GF-D8 (cell line): Measurements from ENCODE around the gene ACOT11.
"Not testable (repeated sequence)": the region's sequence is repeated elsewhere in the genome, so short reads cannot be mapped to it uniquely, and the experiment has no call there.

ENCODE experiments used
- DNase-seq: peaks from one replicate; lab custom pipeline; 2025; lab: John Stamatoyannopoulos, UW

Gene ACOT11

DNA sequence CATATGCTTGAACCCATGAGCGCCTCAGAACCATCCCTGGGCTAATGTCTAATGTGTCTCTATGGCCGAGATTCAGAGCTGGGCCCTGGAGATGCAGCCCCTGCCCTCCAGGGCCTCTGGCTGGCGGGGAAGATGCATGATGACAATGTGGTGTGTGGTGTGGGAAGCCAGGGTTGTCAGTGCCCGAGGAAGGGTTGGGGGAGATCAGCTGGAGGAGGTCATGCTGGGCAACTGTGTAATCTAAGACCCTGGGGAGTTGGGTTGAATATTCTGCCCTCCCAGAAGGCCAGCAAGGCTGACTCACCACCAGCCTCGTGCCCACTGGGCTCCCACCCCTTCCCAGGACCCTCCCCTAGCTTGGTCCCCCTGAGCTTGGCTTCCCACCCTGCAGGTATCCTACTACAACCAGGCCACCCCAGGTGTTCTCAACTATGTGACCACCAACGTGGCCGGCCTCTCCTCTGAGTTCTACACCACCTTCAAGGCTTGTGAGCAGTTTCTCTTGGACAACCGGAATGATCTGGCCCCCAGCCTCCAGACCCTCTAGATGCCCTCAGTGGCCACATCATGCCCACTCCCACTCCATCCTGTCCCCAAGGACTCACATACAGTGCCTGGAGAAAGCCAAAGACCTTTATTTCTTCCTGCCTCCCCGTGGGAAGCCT lies 60.7 kb downstream of the ACOT11 start:
- no peak for DNase-seq

DNA sequence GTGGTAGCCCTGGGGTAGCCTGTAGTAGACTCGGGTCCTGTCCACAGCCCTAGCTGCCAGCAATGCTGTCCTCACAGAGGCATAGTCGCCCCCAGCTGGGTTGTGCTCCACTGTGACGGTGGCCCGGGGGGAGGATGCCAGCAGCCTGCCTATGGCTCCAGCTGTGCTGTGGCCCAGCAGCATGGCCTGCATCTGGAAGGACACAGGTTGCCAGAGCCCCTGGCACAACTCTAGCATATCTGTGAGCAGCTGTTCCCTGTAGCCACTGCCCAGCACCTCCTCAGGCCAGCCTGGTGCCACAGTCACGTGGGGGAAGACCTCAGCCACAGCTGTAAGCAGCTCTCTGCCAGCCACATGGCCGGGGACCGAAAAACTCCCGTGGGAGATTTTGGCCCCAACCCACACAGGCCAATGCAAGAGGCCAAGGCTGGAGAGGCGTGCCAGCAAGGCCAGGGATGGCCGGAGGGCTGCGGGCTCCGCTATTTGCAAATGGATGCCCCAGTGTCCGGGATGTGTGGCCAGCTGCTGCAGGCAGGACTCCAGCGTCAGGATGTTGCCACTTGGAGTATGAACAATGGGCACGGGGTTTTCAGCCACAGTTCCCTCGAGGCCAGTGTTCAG lies 61.4 kb downstream of the ACOT11 start:
- no peak for DNase-seq

DNA sequence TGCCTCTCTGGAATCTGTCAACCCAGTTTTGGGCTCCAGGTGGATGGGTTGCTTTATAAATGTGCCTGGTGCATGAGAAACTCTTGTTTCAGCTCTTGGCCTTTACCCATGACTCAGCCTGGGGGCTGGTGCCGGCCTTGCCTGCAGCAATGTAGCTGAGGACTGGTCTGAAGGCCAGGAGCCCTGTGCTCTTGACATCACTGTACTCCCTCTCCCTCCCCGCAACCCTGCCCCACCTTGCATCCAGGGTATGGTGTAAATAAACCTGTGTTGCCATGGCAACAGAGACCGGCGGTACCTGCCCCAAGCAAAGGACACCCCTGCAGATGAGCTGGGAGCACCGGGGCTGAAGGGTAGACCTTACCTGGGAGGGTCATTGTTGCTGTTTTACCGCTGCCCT lies 62.0 kb downstream of the ACOT11 start:
- no peak for DNase-seq

DNA sequence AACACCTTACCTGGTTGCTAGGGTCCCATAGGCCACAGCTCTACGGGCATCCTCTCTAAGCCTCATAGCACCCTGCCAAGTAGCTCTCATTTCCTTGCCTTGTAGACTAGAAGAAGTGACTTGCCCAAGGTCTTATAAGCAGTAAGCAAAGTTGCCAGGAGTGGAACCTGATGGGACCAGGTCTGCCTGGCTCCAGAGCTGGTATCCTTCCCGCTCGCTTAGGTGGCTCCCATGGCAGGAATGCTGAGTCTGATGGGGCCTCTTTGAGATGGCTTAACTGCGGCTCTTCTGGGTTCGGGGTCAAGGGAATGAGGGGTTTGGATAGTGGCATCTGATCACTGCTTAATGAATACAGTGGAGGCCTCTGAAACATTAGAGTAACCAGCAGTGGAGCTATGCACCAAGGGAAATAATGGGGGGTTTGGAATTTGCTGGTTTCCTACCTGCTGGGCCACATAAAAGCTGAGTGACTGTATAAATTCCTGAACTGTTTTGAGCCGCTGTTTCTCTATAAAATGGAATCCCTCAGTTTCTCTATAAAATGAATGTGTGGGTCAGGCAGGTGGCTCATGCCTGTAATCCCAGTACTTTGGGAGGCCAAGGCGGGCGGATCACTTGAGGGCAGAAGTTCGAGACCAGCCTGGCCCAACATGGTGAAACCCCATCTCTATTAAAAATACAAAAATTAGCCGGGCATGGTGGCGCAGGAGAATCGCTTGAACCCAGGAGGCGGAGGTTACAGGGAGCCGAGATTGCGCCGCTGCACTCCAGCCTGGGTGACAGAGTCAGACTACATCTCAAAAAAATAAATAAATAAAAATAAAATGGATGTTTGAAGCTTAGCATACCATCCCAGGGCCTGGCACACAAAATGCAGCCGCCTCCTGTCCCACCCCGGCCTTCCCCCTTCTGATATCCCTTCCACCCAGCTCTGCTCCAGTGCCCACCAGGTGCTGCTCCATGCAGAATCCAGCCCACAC lies 62.9 kb downstream of the ACOT11 start:
- DNase-seq: no peak

DNA sequence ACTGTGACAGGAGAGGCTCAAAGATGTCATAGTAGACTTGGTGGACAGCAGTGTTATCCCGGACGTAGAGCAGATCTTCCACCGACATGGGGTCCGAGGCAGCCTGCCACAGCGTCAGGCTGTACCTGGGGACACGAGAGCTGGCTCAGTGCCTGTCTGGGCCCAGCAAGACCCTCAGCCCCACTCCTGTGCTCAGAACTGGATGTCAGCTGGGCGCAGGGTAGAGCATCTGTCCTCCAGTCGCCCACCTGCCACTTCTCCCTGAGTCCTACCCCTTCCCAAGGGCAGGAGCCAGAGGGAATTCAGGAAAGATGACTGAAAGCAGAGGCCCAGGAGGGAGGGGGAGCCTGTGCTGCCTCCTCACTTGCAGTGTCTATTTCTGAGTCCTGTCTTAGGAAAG lies 63.6 kb downstream of the ACOT11 start:
- no peak for DNase-seq

DNA sequence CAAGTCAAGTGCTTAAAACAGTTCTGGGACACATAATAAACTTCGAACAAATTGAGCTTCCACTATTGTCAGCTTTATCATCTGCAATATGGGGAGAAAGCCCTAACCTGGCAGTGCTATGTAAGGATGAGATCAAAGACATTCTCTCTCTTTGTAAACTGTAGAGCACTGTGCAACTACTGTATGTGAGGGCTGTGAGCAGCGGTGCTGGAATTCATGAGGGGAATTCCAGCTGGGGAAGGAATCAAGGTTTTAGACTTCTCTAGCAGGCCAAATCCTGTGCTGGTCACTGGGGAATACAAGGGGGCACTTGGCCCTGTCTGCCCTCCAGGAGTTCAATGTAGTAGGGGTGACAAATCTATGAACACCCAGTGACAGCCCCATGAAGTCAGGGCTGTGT lies 66.0 kb downstream of the ACOT11 start:
- no peak for DNase-seq

DNA sequence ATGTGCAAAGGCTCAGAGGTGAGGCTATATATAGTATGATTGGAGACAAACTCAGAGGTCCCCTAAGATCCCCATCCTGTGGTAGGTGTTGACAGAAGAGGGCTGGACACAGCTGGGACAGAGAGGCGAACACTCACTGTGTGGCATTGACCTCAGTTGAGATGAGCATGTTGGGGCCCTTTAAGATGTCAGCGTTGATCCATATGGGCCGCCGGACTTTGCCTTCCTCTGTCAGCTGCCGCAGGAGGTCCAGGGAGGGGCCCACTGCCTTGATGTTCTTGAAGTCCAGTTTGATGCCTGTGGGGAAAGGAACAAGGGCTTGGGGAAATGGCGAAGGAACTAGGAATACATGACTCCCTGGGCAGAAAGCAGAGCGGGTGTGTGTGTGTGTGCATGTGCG lies 66.5 kb downstream of the ACOT11 start:
- no peak for DNase-seq

DNA sequence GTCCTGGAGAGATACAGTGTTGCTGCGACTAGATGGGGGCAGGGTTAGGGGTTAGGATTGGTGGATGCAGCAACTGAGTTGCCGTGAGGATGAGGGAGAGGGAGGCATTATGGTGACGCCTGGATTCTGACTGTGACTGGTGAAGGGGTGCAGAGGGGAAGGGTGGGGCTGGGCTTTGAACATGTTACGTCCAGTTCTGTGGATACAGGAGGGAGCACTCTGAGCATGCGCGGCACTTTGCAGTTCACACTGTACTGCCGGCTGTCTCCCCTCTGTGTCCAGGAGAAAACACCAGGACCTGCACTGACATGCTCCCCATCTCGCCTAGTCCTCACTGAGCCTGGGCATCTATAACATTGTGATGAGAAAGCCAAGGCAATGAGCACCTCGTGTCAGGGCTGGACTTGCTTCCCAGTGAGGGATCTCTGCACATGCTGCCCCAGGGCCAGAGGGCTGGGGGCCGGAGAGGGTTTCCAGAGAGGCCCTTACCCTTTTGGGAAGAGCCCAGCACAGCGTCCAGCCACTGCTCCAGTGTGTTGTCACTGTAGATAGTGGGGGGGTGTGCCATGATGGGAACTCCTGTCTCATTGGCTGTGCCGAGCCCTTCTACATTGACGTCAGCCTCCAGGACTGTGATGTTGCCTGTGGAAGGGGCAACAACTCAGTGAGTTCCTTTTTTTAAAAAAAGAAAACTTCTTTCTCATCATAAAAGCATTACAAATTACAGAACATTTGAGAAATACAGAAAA lies 67.7 kb downstream of the ACOT11 start:
- DNase-seq: no peak

DNA sequence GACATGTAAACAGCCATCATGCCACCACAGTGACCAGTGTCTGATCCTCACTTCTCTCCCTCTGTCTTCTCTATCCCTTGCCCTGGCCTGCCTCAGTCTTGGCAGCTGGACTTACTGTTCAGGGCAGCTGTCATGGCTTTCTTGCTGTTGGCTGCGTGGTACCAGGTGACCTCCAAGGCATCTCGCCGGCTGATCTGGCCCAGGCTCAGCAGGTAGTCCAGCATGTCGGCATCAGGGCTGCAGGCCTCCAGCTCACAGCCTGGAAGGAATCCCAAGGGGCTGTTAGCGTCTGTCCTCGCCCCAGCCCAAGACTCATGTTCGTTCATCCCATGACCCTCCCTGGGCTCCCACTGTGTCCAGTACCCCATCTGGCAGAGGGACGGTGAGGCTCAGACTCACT lies 71.7 kb downstream of the ACOT11 start:
- no peak for DNase-seq

DNA sequence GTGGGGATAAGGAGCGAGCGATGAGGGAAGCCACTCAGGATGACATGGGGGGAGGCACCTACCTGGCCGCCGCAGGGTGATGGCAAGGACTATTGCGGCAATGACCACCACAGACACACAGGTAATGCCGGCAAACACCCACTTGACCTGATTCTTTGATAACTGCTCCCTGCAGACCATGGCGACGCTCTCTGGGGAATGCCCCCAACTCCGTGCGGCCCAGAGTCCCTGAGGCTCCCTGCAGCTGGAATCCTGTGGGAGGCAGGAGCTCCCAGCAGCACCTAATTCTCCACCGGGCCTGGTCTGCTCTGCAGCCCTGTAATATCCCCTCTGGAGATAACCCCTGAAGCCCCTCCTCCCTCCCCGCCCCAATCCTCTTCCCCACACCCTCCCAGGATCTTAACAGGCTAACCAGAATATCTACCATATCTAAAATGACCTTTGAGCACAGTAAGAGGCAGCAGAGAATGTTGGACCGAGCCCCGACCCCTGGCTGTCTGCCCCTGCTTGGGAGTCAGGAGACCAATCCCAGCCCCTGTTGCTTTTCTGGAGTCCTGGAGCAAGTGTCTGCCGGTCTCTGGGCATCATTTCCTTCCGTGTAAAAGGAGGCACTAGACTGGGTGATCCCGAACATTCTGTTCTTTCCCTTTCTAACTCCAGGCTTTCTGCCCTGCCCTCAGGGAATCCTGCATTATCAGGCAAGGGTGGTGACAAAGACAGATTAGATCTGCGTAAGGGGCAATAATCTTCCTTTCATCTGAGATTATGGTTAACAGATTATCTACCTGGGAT lies 75.4 kb downstream of the ACOT11 start, which contains the start of gene FAM151A:
FAM151A (minus strand) TSS at position 310 of the 792 bp plus-strand sequence; CDS start at position 180, 130 bp downstream.
- DNase-seq: no peak

DNA sequence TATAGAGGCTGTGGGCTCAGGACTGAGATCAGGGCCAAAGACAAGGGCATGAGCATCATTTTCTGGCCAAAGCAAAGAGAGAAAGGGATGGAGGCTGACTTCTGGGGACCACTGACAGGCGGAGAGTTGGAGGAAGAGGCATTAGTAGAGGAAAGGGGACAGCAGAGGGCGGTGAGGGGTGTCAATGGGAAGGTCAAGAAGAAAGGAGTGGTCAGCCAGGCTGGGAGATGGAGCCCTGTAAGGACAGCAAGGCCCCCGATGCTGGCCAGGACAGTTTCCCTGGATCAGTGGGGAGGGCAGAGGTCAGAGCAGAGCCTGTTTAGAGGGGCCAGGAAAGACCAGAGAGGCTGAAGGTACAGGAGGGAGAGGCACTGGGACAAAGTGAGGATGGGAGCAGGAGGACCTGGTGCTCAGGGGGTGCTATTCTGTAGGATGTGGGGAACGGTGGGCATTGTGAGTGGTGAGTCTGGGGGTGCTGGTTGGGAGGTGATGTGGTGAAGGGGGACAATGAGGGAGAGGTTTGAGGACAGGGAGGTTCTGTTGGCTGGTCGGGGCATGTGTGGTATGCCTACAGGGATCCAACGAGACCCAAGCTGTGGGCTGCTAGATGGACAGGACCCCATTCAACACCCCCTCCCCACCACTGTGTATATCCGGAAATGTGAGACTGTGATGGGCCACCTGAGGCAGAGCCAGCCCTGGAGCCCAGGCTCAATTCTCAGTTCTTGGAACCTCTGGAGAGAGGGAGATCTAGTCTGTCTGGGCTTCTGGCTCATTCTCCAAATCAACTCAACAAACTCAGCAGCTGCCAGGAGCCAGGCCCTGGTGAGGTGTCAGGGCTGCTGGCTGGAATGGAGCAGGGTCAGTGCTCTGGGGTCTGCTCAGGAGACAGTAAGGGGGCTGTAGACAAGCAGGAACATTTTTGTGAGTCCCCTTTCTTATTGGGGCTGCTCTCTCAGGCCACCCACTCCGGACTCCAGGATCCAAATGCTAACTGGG lies 76.7 kb downstream of the ACOT11 start:
- DNase-seq: no peak

DNA sequence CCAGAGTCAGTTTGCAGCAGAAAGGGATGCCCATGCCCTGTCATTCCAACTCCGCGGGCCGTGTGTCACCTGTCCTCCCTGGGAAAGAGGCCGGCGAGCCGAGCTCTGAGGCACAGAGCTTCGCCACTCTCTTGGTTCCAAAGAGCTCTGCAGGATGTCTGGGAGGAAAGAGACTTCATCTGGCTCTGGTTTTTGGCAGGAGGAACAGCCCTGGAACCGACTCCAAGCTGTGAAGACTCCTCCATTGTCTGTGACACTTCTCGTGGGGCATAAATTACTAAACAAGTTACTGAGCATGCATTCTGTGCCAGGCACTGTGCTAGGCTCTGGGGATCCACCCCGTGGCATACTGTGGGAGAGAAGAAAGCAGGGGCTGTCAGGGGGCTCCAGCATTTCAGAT lies 79.2 kb downstream of the ACOT11 start:
- DNase-seq: no peak

DNA sequence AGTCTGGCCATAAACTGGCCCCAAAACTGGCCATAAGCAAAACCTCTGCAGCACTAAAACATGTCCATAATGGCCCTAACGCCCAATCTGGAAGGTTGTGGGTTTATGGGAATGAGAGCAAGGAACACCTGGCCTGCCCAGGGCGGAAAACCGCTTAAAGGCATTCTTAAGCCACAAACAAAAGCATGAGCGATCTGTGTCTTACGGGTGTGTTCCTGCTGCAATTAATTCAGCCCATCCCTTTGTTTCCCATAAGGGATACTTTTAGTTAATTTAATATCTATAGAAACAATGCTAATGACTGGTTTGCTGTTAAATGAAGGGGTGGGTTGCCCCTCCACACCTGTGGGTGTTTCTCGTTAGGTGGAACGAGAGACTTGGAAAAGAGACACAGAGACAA lies 87.8 kb downstream of the ACOT11 start:
- not testable (repeated sequence) for DNase-seq

DNA sequence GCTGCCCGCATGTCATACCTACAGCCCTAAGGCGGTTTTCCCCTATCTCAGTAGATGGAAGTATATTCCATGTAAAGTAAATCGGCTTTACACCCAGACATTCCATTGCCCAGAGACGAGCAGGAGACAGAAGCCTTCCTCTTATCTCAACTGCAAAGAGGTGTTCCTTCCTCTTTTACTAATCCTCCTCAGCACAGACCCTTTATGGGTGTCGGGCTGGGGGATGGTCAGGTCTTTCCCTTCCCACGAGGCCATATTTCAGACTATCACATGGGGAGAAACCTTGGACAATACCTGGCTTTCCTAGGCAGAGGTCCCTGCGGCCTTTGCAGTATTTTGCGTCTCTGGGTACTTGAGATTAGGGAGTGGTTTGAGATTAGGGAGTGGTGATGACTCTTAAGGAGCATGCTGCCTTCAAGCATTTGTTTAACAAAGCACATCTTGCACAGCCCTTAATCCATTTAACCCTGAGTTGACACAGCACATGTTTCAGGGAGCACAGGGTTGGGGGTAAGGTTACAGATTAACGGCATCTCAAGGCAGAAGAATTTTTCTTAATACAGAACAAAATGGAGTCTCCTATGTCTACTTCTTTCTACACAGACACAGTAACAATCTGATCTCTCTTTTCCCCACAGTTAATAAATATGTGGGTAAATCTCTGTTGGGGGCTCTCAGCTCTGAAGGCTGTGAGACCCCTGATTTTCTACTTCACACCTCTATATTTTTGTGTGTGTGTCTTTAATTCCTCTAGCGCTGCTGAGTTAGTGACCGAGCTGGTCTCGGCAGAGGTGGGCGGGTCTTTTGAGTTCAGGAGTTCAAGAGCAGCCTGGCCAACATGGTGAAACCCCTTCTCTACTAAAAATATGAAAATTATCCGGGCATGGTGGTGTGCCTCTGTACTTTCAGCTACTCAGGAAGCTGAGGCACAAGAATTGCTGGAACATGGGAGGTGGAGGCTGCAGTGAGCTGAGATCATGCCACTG lies 88.7 kb downstream of the ACOT11 start:
- DNase-seq: not testable (repeated sequence)

DNA sequence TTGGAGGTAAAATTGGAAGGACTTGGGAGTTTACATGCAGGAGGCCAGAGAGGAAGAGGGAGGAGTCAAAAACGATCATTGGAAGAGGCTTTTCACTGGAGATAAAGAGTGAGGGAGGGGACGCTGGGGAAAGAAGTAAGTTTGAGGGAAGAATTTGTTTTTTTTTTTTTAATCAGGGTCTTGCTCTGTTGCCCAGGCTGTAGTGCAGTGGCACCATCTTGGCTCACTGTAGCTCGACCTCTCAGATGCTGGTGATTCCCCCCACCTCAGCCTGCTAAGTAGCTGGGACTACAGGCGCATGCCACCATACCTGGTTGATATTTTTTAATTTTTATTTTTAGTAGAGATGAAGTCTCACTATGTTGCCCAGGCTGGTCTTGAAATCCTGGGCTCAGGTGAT lies 92.3 kb downstream of the ACOT11 start:
- no peak for DNase-seq

DNA sequence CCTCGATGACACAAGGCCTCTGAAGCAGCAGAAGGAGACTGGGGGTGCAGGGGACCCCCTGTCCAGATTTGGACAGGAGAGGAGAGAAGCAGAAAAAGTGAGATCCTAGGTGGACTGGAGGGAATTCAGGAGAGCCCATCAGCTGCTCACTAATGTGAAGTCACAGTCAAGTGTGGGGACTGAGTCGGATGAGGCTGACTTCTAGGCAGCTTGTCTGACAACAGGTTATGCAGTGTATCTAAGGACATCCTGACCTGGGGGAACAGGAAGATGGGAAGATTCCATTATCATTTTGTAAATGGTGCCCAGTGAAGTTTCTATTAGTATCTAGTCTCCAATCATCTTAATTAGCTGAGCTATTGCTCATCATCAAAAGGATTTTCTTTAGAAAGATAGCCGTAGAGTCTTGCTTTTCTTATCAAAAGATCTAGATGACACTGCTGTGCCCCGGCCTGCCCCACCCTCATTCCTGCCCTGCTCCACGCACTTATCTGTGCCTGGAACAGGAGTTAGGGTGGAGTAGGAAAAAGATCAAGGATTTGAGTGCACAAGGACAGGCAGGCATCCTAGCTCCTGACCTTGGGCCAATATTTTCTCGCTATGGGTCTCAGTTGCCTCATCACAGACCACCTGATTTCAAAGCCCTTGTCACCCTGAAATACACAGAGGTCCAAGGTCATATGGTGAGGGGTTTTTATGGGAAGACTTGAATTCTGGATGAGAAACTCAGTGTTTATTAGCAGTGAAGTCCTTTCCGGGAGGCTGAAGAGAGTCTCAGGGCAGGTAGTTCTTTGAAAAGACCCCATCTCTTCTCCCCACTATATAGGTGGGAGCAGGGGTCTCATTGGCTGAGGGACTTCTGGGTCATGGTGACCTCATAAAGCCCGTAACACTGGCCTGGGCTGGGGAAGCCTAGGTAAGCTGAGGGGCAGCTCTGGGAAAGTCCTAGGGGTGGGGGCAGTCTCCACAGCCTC lies 93.1 kb downstream of the ACOT11 start, which contains the start of gene MROH7:
MROH7 (plus strand) TSS at position 924 of the 974 bp plus-strand sequence. CDS start 11,141 bp downstream, outside the sequence.
- DNase-seq: no peak

DNA sequence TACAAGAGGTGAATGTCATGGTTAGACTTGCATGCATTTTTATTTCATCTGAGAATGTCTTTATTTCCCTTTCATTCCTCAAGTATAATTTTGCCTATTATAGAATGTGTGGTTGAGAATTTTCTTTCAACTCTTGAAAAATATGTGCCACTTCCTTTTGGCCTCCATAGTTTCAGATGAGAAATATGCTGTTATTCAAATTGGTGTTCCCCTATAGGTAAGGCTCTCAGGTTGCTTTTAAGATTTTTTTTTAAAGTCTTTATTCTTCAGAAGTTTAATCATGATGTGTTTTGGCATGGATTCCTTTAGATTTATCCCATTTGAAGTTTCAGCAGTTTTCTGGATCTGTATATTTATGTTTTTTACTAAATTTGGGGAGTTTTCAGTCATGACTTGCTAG lies 95.7 kb downstream of the ACOT11 start:
- DNase-seq: no peak
